Urothelium cell line (cell line): ENCODE measurements around the gene ULK4.
"Not testable (repeated sequence)": the region's sequence is repeated elsewhere in the genome, so short reads cannot be mapped to it uniquely, and the experiment has no call there.

ENCODE experiments used
- DNase-seq: peaks from one replicate; pipeline ENCODE4 v3.0.0; 2011; ENCODE audit warnings: low spot score, mixed read lengths
- FAIRE-seq: peaks from 2 replicates; lab custom pipeline; 2011; peaks lifted over from hg19 to GRCh38; lab: Jason Lieb, UNC

ULK4 gene

GRCh38 chr3:41370765-41371535, 591.0 kb downstream of the ULK4 start:
- DNase-seq, FAIRE-seq: not testable (repeated sequence)

GRCh38 chr3:41370307-41370706, 591.6 kb downstream of the ULK4 start:
- DNase-seq (no peak), FAIRE-seq (peak; percentile 88)

GRCh38 chr3:41369838-41370237, 592.1 kb downstream of the ULK4 start:
- FAIRE-seq, result no peak

GRCh38 chr3:41365973-41366372, 595.9 kb downstream of the ULK4 start:
- DNase-seq (no peak), FAIRE-seq (no peak)

More at GRCh38 chr3:41369838-41370237, 592.1 kb downstream of the ULK4 start:
- no peak for DNase-seq

- no peak for DNase-seq
- FAIRE-seq, result no peak
These were observed 597.2 kb downstream of the ULK4 start for GRCh38 chr3:41364736-41365135.

- FAIRE-seq, result no peak
- DNase-seq, result no peak
These were observed 597.9 kb downstream of the ULK4 start for GRCh38 chr3:41363830-41364523.

GRCh38 chr3:41362638-41363559, 599.0 kb downstream of the ULK4 start:
- no peak for FAIRE-seq
- DNase-seq, result no peak

GRCh38 chr3:41357271-41357670, 604.6 kb downstream of the ULK4 start:
- no peak for FAIRE-seq

GRCh38 chr3:41356775-41357174, 605.1 kb downstream of the ULK4 start:
- no peak for FAIRE-seq
- no peak for DNase-seq

More at GRCh38 chr3:41357271-41357670, 604.6 kb downstream of the ULK4 start:
- DNase-seq, result no peak

GRCh38 chr3:41352510-41352909, 609.4 kb downstream of the ULK4 start:
- no peak for DNase-seq
- no peak for FAIRE-seq

- DNase-seq (no peak), FAIRE-seq (no peak)
These were observed 611.5 kb downstream of the ULK4 start for GRCh38 chr3:41350441-41350840.

- FAIRE-seq (no peak), DNase-seq (no peak)
These were observed 613.5 kb downstream of the ULK4 start for GRCh38 chr3:41348401-41348800.

- no peak for DNase-seq
- no peak for FAIRE-seq
These were observed 615.1 kb downstream of the ULK4 start for GRCh38 chr3:41346698-41347270.

- FAIRE-seq, result no peak
- DNase-seq, result no peak
These were observed 616.1 kb downstream of the ULK4 start for GRCh38 chr3:41345788-41346187.

- DNase-seq (no peak), FAIRE-seq (no peak)
These were observed 622.1 kb downstream of the ULK4 start for GRCh38 chr3:41339758-41340157.

- FAIRE-seq (no peak), DNase-seq (no peak)
These were observed 623.6 kb downstream of the ULK4 start for GRCh38 chr3:41338276-41338675.

GRCh38 chr3:41334426-41334825, 627.5 kb downstream of the ULK4 start:
- no peak for FAIRE-seq
- no peak for DNase-seq

- FAIRE-seq, result no peak
- DNase-seq, result no peak
These were observed 630.9 kb downstream of the ULK4 start for GRCh38 chr3:41331041-41331440.

- FAIRE-seq (no peak), DNase-seq (no peak)
These were observed 631.4 kb downstream of the ULK4 start for GRCh38 chr3:41330465-41330864.

GRCh38 chr3:41329881-41330280, 632.0 kb downstream of the ULK4 start:
- DNase-seq (no peak), FAIRE-seq (no peak)

GRCh38 chr3:41328926-41329325, 633.0 kb downstream of the ULK4 start:
- FAIRE-seq (no peak), DNase-seq (no peak)
